HG03442 (cell line): Measurements from ENCODE around the gene FXYD2.
"Not testable (repeated sequence)": the region's sequence is repeated elsewhere in the genome, so short reads cannot be mapped to it uniquely, and the experiment has no call there.

Experiments
- ATAC-seq: cut with Tn5 transposase; IDR thresholded peaks from one replicate; pipeline ENCODE4 v1.9.1; 2021; ENCODE audit warnings: mild to moderate bottlenecking, moderate library complexity; ENCODE audit not compliant: unreplicated experiment

Gene FXYD2

GRCh38 chr11:117824571-117825537 lies at the start of gene FXYD2:
Gene FXYD2, minus strand, starts transcription at chr11:117824744. Its CDS starts 66 bp downstream, at chr11:117824678.
- ATAC-seq, result no peak

- ATAC-seq, result no peak
Observed at GRCh38 chr11:117873828-117874125, 49.2 kb upstream of the FXYD2 start.

GRCh38 chr11:117872975-117873827 lies 48.7 kb upstream of the FXYD2 start:
- no peak for ATAC-seq

- ATAC-seq, result no peak
Observed at GRCh38 chr11:117872420-117872961, 47.9 kb upstream of the FXYD2 start.

GRCh38 chr11:117871784-117872183 lies 47.2 kb upstream of the FXYD2 start:
- no peak for ATAC-seq

- ATAC-seq, result no peak
Observed at GRCh38 chr11:117871160-117871559, 46.6 kb upstream of the FXYD2 start.

GRCh38 chr11:117870103-117870952 lies 45.8 kb upstream of the FXYD2 start:
- ATAC-seq, result no peak

- ATAC-seq, result no peak
Observed at GRCh38 chr11:117869604-117870003, 45.1 kb upstream of the FXYD2 start.

GRCh38 chr11:117868815-117869561 lies 44.4 kb upstream of the FXYD2 start:
- ATAC-seq, result no peak

GRCh38 chr11:117868088-117868487 lies 43.5 kb upstream of the FXYD2 start:
- no peak for ATAC-seq

- no peak for ATAC-seq
Observed at GRCh38 chr11:117866526-117866925, 42.0 kb upstream of the FXYD2 start.

GRCh38 chr11:117865546-117865945 lies 41.0 kb upstream of the FXYD2 start:
- not testable (repeated sequence) for ATAC-seq

GRCh38 chr11:117863383-117863782 lies 38.8 kb upstream of the FXYD2 start:
- ATAC-seq, result no peak

- ATAC-seq, result no peak
Observed at GRCh38 chr11:117862753-117863152, 38.2 kb upstream of the FXYD2 start.

- no peak for ATAC-seq
Observed at GRCh38 chr11:117862019-117862725, 37.6 kb upstream of the FXYD2 start.

GRCh38 chr11:117861151-117862018 lies 36.8 kb upstream of the FXYD2 start:
- no peak for ATAC-seq

GRCh38 chr11:117860139-117860538 lies 35.6 kb upstream of the FXYD2 start:
- ATAC-seq, result no peak

GRCh38 chr11:117859488-117860112 lies 35.1 kb upstream of the FXYD2 start:
- no peak for ATAC-seq
